Gastroesophageal sphincter (tissue), 4 donors: ENCODE data around the gene RPL28. TPM values are rescaled to one million over a fixed set of nuclear protein-coding genes. Genes with fewer than 3 reads are reported as not detected.
"Not testable (repeated sequence)": the region's sequence is repeated elsewhere in the genome, so short reads cannot be mapped to it uniquely, and the experiment has no call there.

Source experiments
- ATAC-seq: fragments of 150-250 bp; one replicate; pipeline ENCODE4 v1.9.1; 2016; ENCODE audit warnings: mild to moderate bottlenecking, moderate library complexity
- H3K27ac ChIP-seq, 4 donors: fragments of 200-600 bp; sonication (generic) in 3 of 4; 1 replicate in 3 of 4; 2 replicates in 1 of 4; pipeline ENCODE4 v1.5.1; 2016 to 2019
- H3K27me3 ChIP-seq: fragments of 200-600 bp; sonication (generic); one replicate; pipeline ENCODE4 v1.5.1; 2019
- H3K36me3 ChIP-seq, 2 donors: fragments of 200-600 bp; sonication (generic); one replicate each; pipeline ENCODE4 v1.5.1; 2019; ENCODE audit warnings: control low read depth in 1 of 2
- H3K4me1 ChIP-seq, 3 donors: fragments of 200-600 bp; sonication (generic); 1 replicate in 2 of 3; 2 replicates in 1 of 3; pipeline ENCODE4 v1.5.1; 2016 to 2019; ENCODE audit warnings: control low read depth in 2 of 3
- H3K4me3 ChIP-seq, 2 donors: fragments of 200-600 bp; sonication (generic); one replicate each; pipeline ENCODE4 v1.5.1; 2019; ENCODE audit warnings: mild to moderate bottlenecking in 1 of 2, moderate library complexity in 1 of 2
- H3K9me3 ChIP-seq, 3 donors: fragments of 200-600 bp; sonication (generic); one replicate each; pipeline ENCODE4 v1.5.1; 2017 to 2019; ENCODE audit warnings: control low read depth in 2 of 3
- CTCF ChIP-seq, 4 experiments: fragments of 200-600 bp in 2 of 4; fragments of 450-650 bp in 2 of 4; sonication (generic) in 1 of 4; IDR thresholded peaks; one replicate each; pipeline ENCODE4 v1.5.1; 2017 to 2019; ENCODE audit warnings: antibody characterized with exemption in 4 of 4, mild to moderate bottlenecking in 2 of 4, moderate library complexity in 2 of 4
- EP300 ChIP-seq: sonication (generic); formaldehyde crosslinking; IDR thresholded peaks from one replicate; pipeline ENCODE4 v1.6.1; 2017; ENCODE audit warnings: antibody characterized with exemption, mild to moderate bottlenecking
- POLR2A ChIP-seq, 2 donors: fragments of 450-650 bp; IDR thresholded peaks; one replicate each; pipeline ENCODE4 v1.6.1; 2017; ENCODE audit warnings: antibody characterized with exemption in 2 of 2, mild to moderate bottlenecking in 2 of 2, moderate library complexity in 1 of 2
- POLR2AphosphoS5 ChIP-seq: sonication (generic); formaldehyde crosslinking; IDR thresholded peaks from one replicate; pipeline ENCODE4 v1.6.1; 2017; ENCODE audit warnings: antibody characterized with exemption
- WGBS, 2 donors: methylation state at CpG; one replicate each; pipeline ENCODE4 v1.1.5; 2018; ENCODE audit warnings: low coverage in 1 of 2; 5-methylcytosine and 5-hydroxymethylcytosine counted together
- total RNA-seq, 4 donors: library from RNA; depleted of rRNA; stranded (reverse); fragments of >200 nt; gene quantifications; one replicate each; pipeline ENCODE4 v1.1.0, GENCODE V29; 2016

Gene RPL28
- total RNA-seq, 4 donors from 2014 or later, result 174 to 282 (median 271) TPM

- no peaks in the 10 kb centered on the region for H3K9me3 ChIP-seq
- H3K36me3 ChIP-seq, result peaks cover 0 to 50% of the 10 kb centered on the region in 2 donors
- H3K4me3 ChIP-seq, result peak overlapping the region; percentile 55 to 85
- no peak for TF ChIP-seq POLR2AphosphoS5
- no peak for TF ChIP-seq POLR2A (IDR thresholded peaks at IDR 0.05)
- TF ChIP-seq EP300, result no peak
- no peak for ATAC-seq
- peak overlapping the region in 3 of 4 donors; percentile 96 to 98 (median 97) for H3K27ac ChIP-seq
- peaks cover 0 to 22% (median 16%) of the 10 kb centered on the region in 3 donors for H3K4me1 ChIP-seq
- WGBS, 2 donors, result 76 to 86% methylated on average over 8 to 9 of the region's 14 CpGs
- H3K27me3 ChIP-seq, result no peaks in the 10 kb centered on the region
Observed at GRCh38 chr19:55406091-55406825, 20.5 kb downstream of the RPL28 start.

GRCh38 chr19:55406826-55407549 is 21.3 kb downstream of the RPL28 start:
- H3K36me3 ChIP-seq, result peaks cover 0 to 42% of the 10 kb centered on the region in 2 donors
- H3K27me3 ChIP-seq, result no peaks in the 10 kb centered on the region
- H3K4me3 ChIP-seq, result peak overlapping the region; percentile 55 to 85
- H3K9me3 ChIP-seq, result no peaks in the 10 kb centered on the region
- peak overlapping the region; percentile 73 to 98 (median 96) for H3K27ac ChIP-seq
- no CpG with 5 or more reads among the region's 35 CpGs for WGBS, 2 donors
- TF ChIP-seq POLR2AphosphoS5 (no peak), EP300 (no peak), CTCF (IDR thresholded peaks at IDR 0.05) (no peak), POLR2A (IDR thresholded peaks at IDR 0.05) (no peak)
- peak; percentile 1 for ATAC-seq
- peaks cover 0 to 22% (median 16%) of the 10 kb centered on the region in 3 donors for H3K4me1 ChIP-seq

GRCh38 chr19:55407550-55407799 is 21.7 kb downstream of the RPL28 start, which contains the start of gene UBE2S:
TSS of gene UBE2S (minus strand) at chr19:55407788. CDS start at chr19:55407589, 199 bp downstream.
- H3K27me3 ChIP-seq, H3K9me3 ChIP-seq: not testable (repeated sequence)
- peaks cover 0 to 22% (median 16%) of the 10 kb centered on the region in 3 donors for H3K4me1 ChIP-seq
- peak; percentile 1 for ATAC-seq
- H3K27ac ChIP-seq, result peak within 1 kb of the TSS; percentile 81 to 98 (median 96)
- 0% methylated on average over 1 of the region's 36 CpGs; no CpG with 5 or more reads in 1 of the 2 donors for WGBS, 2 donors
- peak within 1 kb of the TSS; percentile 55 to 85 for H3K4me3 ChIP-seq
- peak; percentile 97 to 98 for TF ChIP-seq POLR2A (IDR thresholded peaks at IDR 0.05)
- TF ChIP-seq CTCF (IDR thresholded peaks at IDR 0.05), result peak in 1 of 4 experiments; percentile 22
- peak; percentile 96 for TF ChIP-seq POLR2AphosphoS5
- H3K36me3 ChIP-seq, result peaks cover 0 to 38% of the 10 kb centered on the region in 2 donors

GRCh38 chr19:55407800-55408532 is 22.2 kb downstream of the RPL28 start:
- H3K27me3 ChIP-seq, result no peaks in the 10 kb centered on the region
- no peaks in the 10 kb centered on the region for H3K9me3 ChIP-seq
- peak overlapping the region; percentile 81 to 98 (median 96) for H3K27ac ChIP-seq
- ATAC-seq, result peak; percentile 95
- WGBS, 2 donors, result 0% methylated on average over 18 of the region's 72 CpGs; no CpG with 5 or more reads in 1 of the 2 donors
- H3K4me1 ChIP-seq, result peaks cover 0 to 22% (median 16%) of the 10 kb centered on the region in 3 donors
- no peak for TF ChIP-seq POLR2A (IDR thresholded peaks at IDR 0.05)
- no peak for TF ChIP-seq EP300
- TF ChIP-seq POLR2AphosphoS5, result no peak
- TF ChIP-seq CTCF (IDR thresholded peaks at IDR 0.05), result no peak
- peaks cover 0 to 33% of the 10 kb centered on the region in 2 donors for H3K36me3 ChIP-seq
- peak overlapping the region; percentile 55 to 85 for H3K4me3 ChIP-seq

- WGBS, 2 donors, result 53 to 60% methylated on average over 3 to 9 of the region's 9 CpGs
- TF ChIP-seq CTCF (IDR thresholded peaks at IDR 0.05) (no peak), POLR2AphosphoS5 (no peak), EP300 (no peak), POLR2A (IDR thresholded peaks at IDR 0.05) (no peak)
- Histone ChIP-seq H3K27me3 (no peaks in the 10 kb centered on the region), H3K36me3 (peaks cover 0 to 27% of the 10 kb centered on the region in 2 donors), H3K9me3 (no peaks in the 10 kb centered on the region), H3K4me3 (peak overlapping the region; percentile 28 to 85), H3K27ac (peak overlapping the region; percentile 81 to 98 (median 96)), H3K4me1 (peaks cover 0 to 22% (median 16%) of the 10 kb centered on the region in 3 donors)
- no peak for ATAC-seq
Observed at GRCh38 chr19:55408533-55408872, 22.8 kb downstream of the RPL28 start.

GRCh38 chr19:55409179-55409578 is 23.4 kb downstream of the RPL28 start:
- Histone ChIP-seq H3K27ac (peak overlapping the region in 2 of 4 donors; percentile 97 to 98), H3K36me3 (peaks cover 0 to 21% of the 10 kb centered on the region in 2 donors), H3K4me1 (peaks cover 0 to 22% (median 16%) of the 10 kb centered on the region in 3 donors)
- not testable (repeated sequence) for H3K4me3 ChIP-seq, H3K27me3 ChIP-seq, H3K9me3 ChIP-seq, ATAC-seq
- WGBS, 2 donors, result 92% methylated on average over 7 of the region's 8 CpGs; no CpG with 5 or more reads in 1 of the 2 donors
